Fibroblast of lung (primary cell): ENCODE data around the gene UMAD1. TPM values are rescaled to one million over a fixed set of nuclear protein-coding genes. Genes with fewer than 3 reads are reported as not detected.
"Not testable (repeated sequence)": the region's sequence is repeated elsewhere in the genome, so short reads cannot be mapped to it uniquely, and the experiment has no call there.

Experiments used
- DNase-seq, 2 donors: peaks; one replicate each; pipeline versions ENCODE4 v3.0.0 to v3.0.0-alpha.2; 2010; ENCODE audit warnings: low read depth in 2 of 2
- H2AFZ ChIP-seq: 2 replicates; pipeline ENCODE4 v1.5.1; 2012; ENCODE audit warnings: low read length, control low read depth, inconsistent platforms
- H3K27ac ChIP-seq: 2 replicates; pipeline ENCODE4 v1.5.1; 2011; ENCODE audit warnings: low read length, control low read depth; ENCODE audit not compliant: insufficient read depth
- H3K27me3 ChIP-seq: 2 replicates; pipeline ENCODE4 v1.5.1; 2011; ENCODE audit warnings: mild to moderate bottlenecking, low read length; ENCODE audit not compliant: control insufficient read depth, insufficient read depth
- H3K36me3 ChIP-seq: 2 replicates; pipeline ENCODE4 v1.5.1; 2011; ENCODE audit warnings: low read length; ENCODE audit not compliant: control insufficient read depth, insufficient read depth
- H3K4me1 ChIP-seq: 2 replicates; pipeline ENCODE4 v1.5.1; 2011; ENCODE audit warnings: low read length; ENCODE audit not compliant: control insufficient read depth, insufficient read depth; ENCODE audit errors: extremely low read depth
- H3K4me2 ChIP-seq: 2 replicates; pipeline ENCODE4 v1.5.1; 2011; ENCODE audit warnings: low read length, control low read depth; ENCODE audit not compliant: insufficient read depth; ENCODE audit errors: extremely low read depth
- H3K4me3 ChIP-seq, 4 experiments: fragments of 200-600 bp in 1 of 4; sonication (generic) in 1 of 4; replicated peaks in 1 of 4; 2 replicates each; pipeline ENCODE4 v1.5.1; 2011 to 2016; ENCODE audit warnings: low read length in 4 of 4, low read depth in 3 of 4, mild to moderate bottlenecking in 3 of 4, control low read depth in 2 of 4, inconsistent platforms in 1 of 4, mixed read lengths in 1 of 4; ENCODE audit not compliant: insufficient read depth in 1 of 4; ENCODE audit errors: control extremely low read depth in 1 of 4
- H3K79me2 ChIP-seq: 2 replicates; pipeline ENCODE4 v1.5.1; 2012; ENCODE audit warnings: mild to moderate bottlenecking, low read length, inconsistent platforms; ENCODE audit not compliant: control insufficient read depth, insufficient read depth
- H3K9ac ChIP-seq: 2 replicates; pipeline ENCODE4 v1.5.1; 2011; ENCODE audit warnings: mild to moderate bottlenecking, low read length, control low read depth; ENCODE audit not compliant: insufficient read depth
- H3K9me3 ChIP-seq: 2 replicates; pipeline ENCODE4 v1.5.1; 2012; ENCODE audit warnings: low read depth, low read length; ENCODE audit not compliant: control insufficient read depth, insufficient read depth
- H4K20me1 ChIP-seq: 2 replicates; pipeline ENCODE4 v1.5.1; 2011; ENCODE audit warnings: low read length; ENCODE audit not compliant: control insufficient read depth, insufficient read depth; ENCODE audit errors: extremely low read depth
- EZH2 ChIP-seq: IDR thresholded peaks from 2 replicates; pipeline ENCODE4 v1.5.1; 2012; ENCODE audit warnings: low read length, control low read depth, mild to moderate bottlenecking; ENCODE audit errors: missing control alignments
- polyA plus RNA-seq, 2 donors: library from polyadenylated mRNA; depleted of rRNA in 1 of 2; stranded (reverse) in 1 of 2; unstranded in 1 of 2; fragments of >200 nt; gene quantifications; 2 replicates each; pipeline ENCODE4 v1.2.1, GENCODE V29; 2011 to 2012; ENCODE audit warnings: missing spikeins in 1 of 2
- total RNA-seq: library from RNA; depleted of rRNA; stranded (reverse); fragments of >200 nt; gene quantifications from 2 replicates; pipeline ENCODE4 v1.2.1, GENCODE V29; 2014
- TF ChIP-seq, protein P1 (sequence below), 2 donors: IDR thresholded peaks in 1 of 2; conservative IDR thresholded peaks in 1 of 2; 1 replicate in 1 of 2; 2 replicates in 1 of 2; pipeline ENCODE4 v1.5.1; 2011 to 2012; ENCODE audit warnings: low read length in 2 of 2, control low read depth in 1 of 2, inconsistent platforms in 1 of 2, low read depth in 1 of 2, mild to moderate bottlenecking in 1 of 2

UMAD1 gene
- total and polyA plus RNA-seq, 2 donors (not counting 1 experiment from before 2014, with no cell fraction given): 12.4 to 19.8 TPM

DNA sequence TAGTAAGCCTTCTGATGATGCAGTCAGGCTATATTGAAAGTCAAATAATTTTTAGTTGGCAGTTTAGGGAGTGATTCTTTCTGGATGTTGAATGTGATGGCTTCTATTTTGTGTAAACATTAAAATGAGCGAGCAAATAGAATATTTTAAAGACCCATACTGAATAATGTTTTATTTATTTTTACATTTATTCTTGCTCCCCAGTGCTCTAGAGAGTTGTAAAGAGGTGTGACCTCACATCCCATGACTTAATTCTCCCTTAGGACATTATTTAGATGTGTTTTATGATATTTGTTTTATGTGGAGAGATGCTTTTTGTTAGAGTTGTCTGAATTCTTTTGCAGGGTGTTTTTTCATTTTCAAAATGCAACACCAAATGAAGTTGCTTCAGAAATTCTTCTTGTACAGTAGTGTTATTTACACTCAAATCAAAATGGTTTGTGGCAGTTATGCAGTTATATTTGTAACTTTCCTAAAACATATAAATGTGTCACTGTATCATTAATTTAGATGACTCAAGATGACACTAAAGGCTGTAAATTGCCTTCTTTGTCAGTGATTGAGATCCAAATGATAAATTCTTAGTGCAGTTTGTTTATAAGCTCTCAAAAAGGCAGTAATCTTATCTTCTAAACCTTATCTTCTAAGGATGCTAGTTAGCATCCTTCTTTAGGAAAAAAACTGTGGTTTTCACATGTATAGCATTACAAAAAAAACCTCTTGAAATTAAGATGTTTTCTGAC, 12.4 kb downstream of the UMAD1 start:
- Histone ChIP-seq H3K4me1 (no peaks in the 10 kb centered on the region), H3K4me3 (no peak overlapping the region), H3K4me2 (no peak overlapping the region), H3K9me3 (no peaks in the 10 kb centered on the region), H3K27me3 (no peaks in the 10 kb centered on the region), H3K36me3 (no peaks in the 10 kb centered on the region), H2AFZ (no peak overlapping the region), H3K27ac (no peak overlapping the region), H3K79me2 (no peaks in the 10 kb centered on the region), H3K9ac (no peak overlapping the region), H4K20me1 (no peaks in the 10 kb centered on the region)
- TF ChIP-seq EZH2: no peak
- TF ChIP-seq, protein P1, sequence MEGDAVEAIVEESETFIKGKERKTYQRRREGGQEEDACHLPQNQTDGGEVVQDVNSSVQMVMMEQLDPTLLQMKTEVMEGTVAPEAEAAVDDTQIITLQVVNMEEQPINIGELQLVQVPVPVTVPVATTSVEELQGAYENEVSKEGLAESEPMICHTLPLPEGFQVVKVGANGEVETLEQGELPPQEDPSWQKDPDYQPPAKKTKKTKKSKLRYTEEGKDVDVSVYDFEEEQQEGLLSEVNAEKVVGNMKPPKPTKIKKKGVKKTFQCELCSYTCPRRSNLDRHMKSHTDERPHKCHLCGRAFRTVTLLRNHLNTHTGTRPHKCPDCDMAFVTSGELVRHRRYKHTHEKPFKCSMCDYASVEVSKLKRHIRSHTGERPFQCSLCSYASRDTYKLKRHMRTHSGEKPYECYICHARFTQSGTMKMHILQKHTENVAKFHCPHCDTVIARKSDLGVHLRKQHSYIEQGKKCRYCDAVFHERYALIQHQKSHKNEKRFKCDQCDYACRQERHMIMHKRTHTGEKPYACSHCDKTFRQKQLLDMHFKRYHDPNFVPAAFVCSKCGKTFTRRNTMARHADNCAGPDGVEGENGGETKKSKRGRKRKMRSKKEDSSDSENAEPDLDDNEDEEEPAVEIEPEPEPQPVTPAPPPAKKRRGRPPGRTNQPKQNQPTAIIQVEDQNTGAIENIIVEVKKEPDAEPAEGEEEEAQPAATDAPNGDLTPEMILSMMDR (conservative IDR thresholded peaks at IDR 0.05 in 1 of 2, IDR thresholded peaks at IDR 0.05 in 1 of 2; ENCODE audit: low read depth in 1 of 2, low read length in 2 of 2): no peak
- no peak for DNase-seq

DNA sequence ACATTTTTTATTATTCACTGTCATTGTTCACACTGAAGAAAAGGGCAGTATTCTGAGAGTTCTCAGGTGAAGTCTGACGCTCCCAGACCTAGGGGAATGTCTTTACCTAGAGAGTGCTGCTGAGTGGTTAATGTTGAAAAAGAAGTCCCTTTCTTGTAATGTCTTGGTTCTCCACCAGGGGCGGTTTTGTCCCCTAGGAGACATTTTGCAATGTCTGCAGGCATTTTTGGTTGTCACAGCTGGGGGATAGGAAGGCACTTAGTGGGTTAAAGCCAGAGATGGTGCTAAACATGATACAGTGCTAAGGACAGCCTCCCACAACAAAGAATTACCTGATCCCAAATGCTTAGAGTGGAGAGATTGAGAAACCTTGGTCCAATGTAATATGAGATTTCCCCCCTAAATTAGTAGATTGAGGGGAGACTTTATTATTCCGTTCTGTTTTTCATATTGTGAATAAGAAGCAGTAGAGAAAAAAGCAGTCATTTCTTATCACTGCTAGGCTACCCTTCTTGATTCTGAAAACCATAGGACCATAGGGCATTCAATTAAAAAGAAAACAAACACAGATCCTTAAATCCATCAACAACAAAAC, 13.1 kb downstream of the UMAD1 start:
- TF ChIP-seq, protein P1 (conservative IDR thresholded peaks at IDR 0.05 in 1 of 2, IDR thresholded peaks at IDR 0.05 in 1 of 2; ENCODE audit: low read depth in 1 of 2, low read length in 2 of 2): peak; percentile 36 to 59
- TF ChIP-seq EZH2: no peak
- Histone ChIP-seq H4K20me1 (no peaks in the 10 kb centered on the region), H3K79me2 (no peaks in the 10 kb centered on the region)

DNA sequence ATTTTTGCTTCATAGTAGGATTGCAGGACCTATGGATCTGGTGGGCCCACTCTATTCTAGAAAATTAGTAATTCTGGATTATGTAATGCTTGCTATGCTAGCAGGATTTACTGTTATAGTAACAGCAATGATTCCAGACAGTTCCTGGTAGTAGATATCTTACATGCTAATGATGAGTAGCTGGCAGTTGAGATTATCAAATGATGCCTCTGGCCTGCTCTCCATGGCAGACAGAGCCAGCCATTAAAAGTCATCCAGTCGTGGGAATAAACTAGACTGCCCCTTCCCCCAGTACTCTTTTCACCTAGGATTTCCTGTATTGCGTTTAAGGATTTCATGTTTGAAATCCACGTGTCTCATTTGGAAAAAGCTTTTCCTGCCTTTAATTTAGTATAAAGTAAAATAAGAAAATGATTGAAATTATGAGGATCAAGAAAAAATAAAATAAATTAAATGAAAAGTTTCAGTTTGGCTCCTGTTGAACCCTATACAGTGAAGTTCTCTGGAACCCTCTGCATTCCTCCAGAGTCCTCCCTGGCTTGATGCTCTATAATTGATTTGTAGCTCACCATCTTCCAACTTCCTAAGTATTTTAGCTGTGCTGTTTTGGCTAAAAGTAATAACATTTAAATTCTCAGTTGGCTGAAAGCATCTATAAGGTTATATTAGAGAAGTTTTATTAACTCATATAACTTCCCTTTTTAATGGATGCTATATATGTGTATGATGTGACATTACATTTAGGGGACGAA, 14.6 kb downstream of the UMAD1 start:
- no peak overlapping the region for H3K4me2 ChIP-seq
- H3K9ac ChIP-seq: no peak overlapping the region
- no peak overlapping the region for H3K4me3 ChIP-seq
- DNase-seq: no peak
- no peaks in the 10 kb centered on the region for H3K4me1 ChIP-seq
- H4K20me1 ChIP-seq: no peaks in the 10 kb centered on the region
- H3K79me2 ChIP-seq: no peaks in the 10 kb centered on the region
- H2AFZ ChIP-seq: no peak overlapping the region
- H3K27ac ChIP-seq: no peak overlapping the region
- H3K9me3 ChIP-seq: no peaks in the 10 kb centered on the region
- no peaks in the 10 kb centered on the region for H3K27me3 ChIP-seq
- no peak for TF ChIP-seq EZH2
- TF ChIP-seq, protein P1 (conservative IDR thresholded peaks at IDR 0.05 in 1 of 2, IDR thresholded peaks at IDR 0.05 in 1 of 2; ENCODE audit: low read depth in 1 of 2, low read length in 2 of 2): no peak
- no peaks in the 10 kb centered on the region for H3K36me3 ChIP-seq

More for the DNA sequence above, 13.1 kb downstream of the UMAD1 start:
- no peaks in the 10 kb centered on the region for H3K4me1 ChIP-seq
- H3K36me3 ChIP-seq: no peaks in the 10 kb centered on the region
- H3K9ac ChIP-seq: no peak overlapping the region
- no peak overlapping the region for H2AFZ ChIP-seq
- no peak overlapping the region for H3K4me3 ChIP-seq
- H3K9me3 ChIP-seq: no peaks in the 10 kb centered on the region
- peak in 1 of 2 donors; percentile 10 for DNase-seq
- no peaks in the 10 kb centered on the region for H3K27me3 ChIP-seq
- no peak overlapping the region for H3K4me2 ChIP-seq
- H3K27ac ChIP-seq: no peak overlapping the region

DNA sequence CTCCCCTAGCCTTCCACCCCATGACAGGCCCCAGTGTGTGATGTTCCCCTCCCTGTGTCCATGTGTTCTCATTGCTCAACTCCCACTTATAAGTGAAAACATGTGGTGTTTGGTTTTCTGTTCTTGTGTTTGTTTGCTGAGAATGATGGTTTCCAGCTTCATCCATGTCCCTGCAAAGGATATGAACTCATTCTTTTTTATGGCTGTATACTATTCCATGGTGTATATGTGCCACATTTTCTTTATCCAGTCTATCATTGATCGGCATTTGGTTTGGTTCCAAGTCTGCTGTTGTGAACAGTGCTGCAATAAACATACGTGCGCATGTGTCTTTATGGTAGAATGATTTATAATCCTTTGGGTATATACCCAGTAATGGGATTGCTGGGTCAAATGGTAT, 15.9 kb downstream of the UMAD1 start:
- not testable (repeated sequence) for H2AFZ ChIP-seq, H3K27me3 ChIP-seq, H3K9ac ChIP-seq, H3K4me3 ChIP-seq, H3K79me2 ChIP-seq, H3K4me1 ChIP-seq, H3K36me3 ChIP-seq, H4K20me1 ChIP-seq, DNase-seq, H3K27ac ChIP-seq, H3K9me3 ChIP-seq, H3K4me2 ChIP-seq
